ENCODE data around the gene RNPEP. TPM values are rescaled to one million over a fixed set of nuclear protein-coding genes. Genes with fewer than 3 reads are reported as not detected.
A peak's percentile ranks its signal among the peaks of the same experiment; 100 is the strongest.

Gene RNPEP
- total and polyA plus RNA-seq, 2 of the 13 experiments (the other 11 are each of a cell fraction or from before 2014, with no cell fraction given) = 20.6 to 38.4 TPM

DNA sequence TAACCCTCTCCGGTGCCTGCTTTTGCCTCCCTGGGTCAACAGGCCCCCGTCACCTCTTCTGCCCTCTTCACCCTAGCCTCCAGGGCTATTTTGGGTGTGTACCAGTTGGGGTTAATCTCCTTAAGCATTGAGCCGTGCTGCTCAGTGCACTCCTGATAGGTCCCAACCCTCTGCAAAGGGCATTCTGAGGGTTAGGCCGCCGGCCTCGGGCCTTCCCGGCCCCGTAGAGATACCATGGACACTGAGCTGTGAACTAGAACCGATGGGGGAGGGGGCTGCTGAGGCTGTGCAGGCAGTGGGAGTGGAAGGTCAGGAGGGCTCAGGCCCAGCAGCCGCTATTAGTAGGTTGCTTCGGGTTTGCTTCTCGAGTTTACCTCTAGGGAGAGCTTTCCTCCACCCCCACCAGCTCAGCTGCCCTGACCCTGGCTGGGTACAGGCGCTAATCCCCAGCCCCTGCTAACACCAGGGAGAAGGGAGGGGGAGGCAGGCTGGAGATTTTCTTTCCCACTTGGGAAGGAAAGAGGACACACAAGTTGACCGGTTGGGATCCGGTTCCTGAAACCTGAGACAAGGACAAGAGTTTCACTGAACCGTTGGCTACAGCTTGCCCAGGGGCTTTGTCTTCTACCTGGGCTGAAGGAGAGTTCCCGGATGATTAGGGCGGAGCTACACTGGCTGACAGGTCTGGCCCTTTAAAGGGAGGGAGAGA lies 40.9 kb upstream of the RNPEP start (continued):
- TF ChIP-seq ZNF777 (CRISPR knock-in tag; IDR thresholded peaks at IDR 0.05) = 0 out of 2 replicates have a peak, but pooled peaks have one; percentile 24
- TF ChIP-seq MAFG (CRISPR knock-in tag; IDR thresholded peaks at IDR 0.05) = no peak
- TF ChIP-seq, protein P1, sequence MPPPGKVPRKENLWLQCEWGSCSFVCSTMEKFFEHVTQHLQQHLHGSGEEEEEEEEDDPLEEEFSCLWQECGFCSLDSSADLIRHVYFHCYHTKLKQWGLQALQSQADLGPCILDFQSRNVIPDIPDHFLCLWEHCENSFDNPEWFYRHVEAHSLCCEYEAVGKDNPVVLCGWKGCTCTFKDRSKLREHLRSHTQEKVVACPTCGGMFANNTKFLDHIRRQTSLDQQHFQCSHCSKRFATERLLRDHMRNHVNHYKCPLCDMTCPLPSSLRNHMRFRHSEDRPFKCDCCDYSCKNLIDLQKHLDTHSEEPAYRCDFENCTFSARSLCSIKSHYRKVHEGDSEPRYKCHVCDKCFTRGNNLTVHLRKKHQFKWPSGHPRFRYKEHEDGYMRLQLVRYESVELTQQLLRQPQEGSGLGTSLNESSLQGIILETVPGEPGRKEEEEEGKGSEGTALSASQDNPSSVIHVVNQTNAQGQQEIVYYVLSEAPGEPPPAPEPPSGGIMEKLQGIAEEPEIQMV (CRISPR knock-in tag; IDR thresholded peaks at IDR 0.05; ENCODE audit: low read depth) = no peak
- no peak for TF ChIP-seq NONO (IDR thresholded peaks at IDR 0.05)
- no peak; the same call in 1 of the 2 replicates for TF ChIP-seq NONO (CRISPR knock-in tag; conservative IDR thresholded peaks at IDR 0.05)
- no peak for TF ChIP-seq ARID2 (CRISPR knock-in tag; IDR thresholded peaks at IDR 0.05; ENCODE audit: borderline replicate concordance)
- no peak for TF ChIP-seq PHF5A (CRISPR knock-in tag; IDR thresholded peaks at IDR 0.05; ENCODE audit: low read depth, unreplicated experiment)
- no peak; the same call in 1 of the 2 replicates for TF ChIP-seq GATAD1 (CRISPR knock-in tag; IDR thresholded peaks at IDR 0.05)
- TF ChIP-seq ZNF878 (CRISPR knock-in tag; IDR thresholded peaks at IDR 0.05) = no peak
- TF ChIP-seq HOXA3 (CRISPR knock-in tag; IDR thresholded peaks at IDR 0.05) = no peak
- TF ChIP-seq ZNF138 (CRISPR knock-in tag; IDR thresholded peaks at IDR 0.05; ENCODE audit: low read depth) = no peak
- TF ChIP-seq, protein P2, sequence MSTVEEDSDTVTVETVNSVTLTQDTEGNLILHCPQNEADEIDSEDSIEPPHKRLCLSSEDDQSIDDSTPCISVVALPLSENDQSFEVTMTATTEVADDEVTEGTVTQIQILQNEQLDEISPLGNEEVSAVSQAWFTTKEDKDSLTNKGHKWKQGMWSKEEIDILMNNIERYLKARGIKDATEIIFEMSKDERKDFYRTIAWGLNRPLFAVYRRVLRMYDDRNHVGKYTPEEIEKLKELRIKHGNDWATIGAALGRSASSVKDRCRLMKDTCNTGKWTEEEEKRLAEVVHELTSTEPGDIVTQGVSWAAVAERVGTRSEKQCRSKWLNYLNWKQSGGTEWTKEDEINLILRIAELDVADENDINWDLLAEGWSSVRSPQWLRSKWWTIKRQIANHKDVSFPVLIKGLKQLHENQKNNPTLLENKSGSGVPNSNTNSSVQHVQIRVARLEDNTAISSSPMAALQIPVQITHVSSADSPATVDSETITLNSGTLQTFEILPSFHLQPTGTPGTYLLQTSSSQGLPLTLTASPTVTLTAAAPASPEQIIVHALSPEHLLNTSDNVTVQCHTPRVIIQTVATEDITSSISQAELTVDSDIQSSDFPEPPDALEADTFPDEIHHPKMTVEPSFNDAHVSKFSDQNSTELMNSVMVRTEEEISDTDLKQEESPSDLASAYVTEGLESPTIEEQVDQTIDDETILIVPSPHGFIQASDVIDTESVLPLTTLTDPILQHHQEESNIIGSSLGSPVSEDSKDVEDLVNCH (CRISPR knock-in tag; IDR thresholded peaks at IDR 0.05) = no peak
- no peak for TF ChIP-seq ZFP36 (IDR thresholded peaks at IDR 0.05; ENCODE audit: borderline replicate concordance, low read depth, low read length, partially characterized antibody)
- TF ChIP-seq, protein P3, sequence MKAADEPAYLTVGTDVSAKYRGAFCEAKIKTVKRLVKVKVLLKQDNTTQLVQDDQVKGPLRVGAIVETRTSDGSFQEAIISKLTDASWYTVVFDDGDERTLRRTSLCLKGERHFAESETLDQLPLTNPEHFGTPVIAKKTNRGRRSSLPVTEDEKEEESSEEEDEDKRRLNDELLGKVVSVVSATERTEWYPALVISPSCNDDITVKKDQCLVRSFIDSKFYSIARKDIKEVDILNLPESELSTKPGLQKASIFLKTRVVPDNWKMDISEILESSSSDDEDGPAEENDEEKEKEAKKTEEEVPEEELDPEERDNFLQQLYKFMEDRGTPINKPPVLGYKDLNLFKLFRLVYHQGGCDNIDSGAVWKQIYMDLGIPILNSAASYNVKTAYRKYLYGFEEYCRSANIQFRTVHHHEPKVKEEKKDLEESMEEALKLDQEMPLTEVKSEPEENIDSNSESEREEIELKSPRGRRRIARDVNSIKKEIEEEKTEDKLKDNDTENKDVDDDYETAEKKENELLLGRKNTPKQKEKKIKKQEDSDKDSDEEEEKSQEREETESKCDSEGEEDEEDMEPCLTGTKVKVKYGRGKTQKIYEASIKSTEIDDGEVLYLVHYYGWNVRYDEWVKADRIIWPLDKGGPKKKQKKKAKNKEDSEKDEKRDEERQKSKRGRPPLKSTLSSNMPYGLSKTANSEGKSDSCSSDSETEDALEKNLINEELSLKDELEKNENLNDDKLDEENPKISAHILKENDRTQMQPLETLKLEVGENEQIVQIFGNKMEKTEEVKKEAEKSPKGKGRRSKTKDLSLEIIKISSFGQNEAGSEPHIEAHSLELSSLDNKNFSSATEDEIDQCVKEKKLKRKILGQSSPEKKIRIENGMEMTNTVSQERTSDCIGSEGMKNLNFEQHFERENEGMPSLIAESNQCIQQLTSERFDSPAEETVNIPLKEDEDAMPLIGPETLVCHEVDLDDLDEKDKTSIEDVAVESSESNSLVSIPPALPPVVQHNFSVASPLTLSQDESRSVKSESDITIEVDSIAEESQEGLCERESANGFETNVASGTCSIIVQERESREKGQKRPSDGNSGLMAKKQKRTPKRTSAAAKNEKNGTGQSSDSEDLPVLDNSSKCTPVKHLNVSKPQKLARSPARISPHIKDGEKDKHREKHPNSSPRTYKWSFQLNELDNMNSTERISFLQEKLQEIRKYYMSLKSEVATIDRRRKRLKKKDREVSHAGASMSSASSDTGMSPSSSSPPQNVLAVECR (CRISPR knock-in tag; IDR thresholded peaks at IDR 0.05; ENCODE audit: borderline replicate concordance) = peak; percentile 58; the same call in 1 of the 2 replicates
- 0 out of 2 replicates have a peak, but pooled peaks have one; percentile 40 for TF ChIP-seq ZSCAN30 (CRISPR knock-in tag; IDR thresholded peaks at IDR 0.05)
- TF ChIP-seq ATF7-NPFF (CRISPR knock-in tag; IDR thresholded peaks at IDR 0.05; ENCODE audit: low read depth) = no peak
- no peak for TF ChIP-seq ZNF780A (CRISPR knock-in tag; IDR thresholded peaks at IDR 0.05)
- no peak for TF ChIP-seq FOXP1 (IDR thresholded peaks at IDR 0.05)
- no peak for TF ChIP-seq FOXP1 (CRISPR knock-in tag; IDR thresholded peaks at IDR 0.05)
- TF ChIP-seq, protein P4, sequence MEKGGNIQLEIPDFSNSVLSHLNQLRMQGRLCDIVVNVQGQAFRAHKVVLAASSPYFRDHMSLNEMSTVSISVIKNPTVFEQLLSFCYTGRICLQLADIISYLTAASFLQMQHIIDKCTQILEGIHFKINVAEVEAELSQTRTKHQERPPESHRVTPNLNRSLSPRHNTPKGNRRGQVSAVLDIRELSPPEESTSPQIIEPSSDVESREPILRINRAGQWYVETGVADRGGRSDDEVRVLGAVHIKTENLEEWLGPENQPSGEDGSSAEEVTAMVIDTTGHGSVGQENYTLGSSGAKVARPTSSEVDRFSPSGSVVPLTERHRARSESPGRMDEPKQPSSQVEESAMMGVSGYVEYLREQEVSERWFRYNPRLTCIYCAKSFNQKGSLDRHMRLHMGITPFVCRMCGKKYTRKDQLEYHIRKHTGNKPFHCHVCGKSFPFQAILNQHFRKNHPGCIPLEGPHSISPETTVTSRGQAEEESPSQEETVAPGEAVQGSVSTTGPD (CRISPR knock-in tag; IDR thresholded peaks at IDR 0.05) = no peak

Measured in HepG2 (cell line).